Motor neuron (in vitro differentiated cells): ENCODE results near the gene RPL34. TPM values are rescaled to one million over a fixed set of nuclear protein-coding genes. Genes with fewer than 3 reads are reported as not detected.

Experiments used
- ATAC-seq, 8 experiments: fragments of 200-7000 bp; cut with Tn5 transposase; replicated peaks in 6 of 8; 2 replicates each; pipeline ENCODE4 v1.8.0; 2021; ENCODE audit warnings: mild to moderate bottlenecking in 8 of 8, moderate library complexity in 8 of 8
- H3K27ac ChIP-seq, 2 donors: fragments of 250-450 bp; sonication (Bioruptor Pico); 2 replicates each; pipeline ENCODE4 v1.9.0; 2021; ENCODE audit warnings: antibody characterized with exemption in 2 of 2, mild to moderate bottlenecking in 2 of 2, moderate library complexity in 1 of 2
- H3K4me1 ChIP-seq, 2 donors: fragments of 250-450 bp; sonication (Bioruptor Pico); replicated peaks in 1 of 2; 2 replicates each; pipeline ENCODE4 v1.6.1; 2021; ENCODE audit warnings: antibody characterized with exemption in 2 of 2, mild to moderate bottlenecking in 2 of 2, moderate library complexity in 1 of 2
- H3K4me3 ChIP-seq, 5 donors: fragments of 250-450 bp; sonication (Bioruptor Pico); 2 replicates each; pipeline ENCODE4 v1.9.0; 2021; ENCODE audit warnings: antibody characterized with exemption in 5 of 5, mild to moderate bottlenecking in 5 of 5, moderate library complexity in 4 of 5
- WGBS, 10 experiments: fragments of 450-650 bp; shearing (Covaris generic); methylation state at CpG; one replicate each; pipeline ENCODE4 v1.0.0; 2022; 5-methylcytosine and 5-hydroxymethylcytosine counted together
- in situ Hi-C, 9 experiments: fragments of 400-800 bp; cut with MboI; loops; one replicate each; pipeline ENCODE4 v1.15.0; 2021; ENCODE audit warnings: low sequenced_read_pairs in 9 of 9, low pct_unique_long_range_greater_than_20kb in 2 of 9; ENCODE audit not compliant: unreplicated experiment in 9 of 9
- total RNA-seq, 8 experiments: library from RNA; unstranded; fragments of 300-600 nt; gene quantifications; 2 replicates each; pipeline versions ENCODE4 v1.2.3 to v1.2.4, GENCODE V29; 2022

The RPL34 gene
- total RNA-seq, 8 experiments from 2014 or later: 1,497 to 4,733 (median 2,711) TPM

DNA sequence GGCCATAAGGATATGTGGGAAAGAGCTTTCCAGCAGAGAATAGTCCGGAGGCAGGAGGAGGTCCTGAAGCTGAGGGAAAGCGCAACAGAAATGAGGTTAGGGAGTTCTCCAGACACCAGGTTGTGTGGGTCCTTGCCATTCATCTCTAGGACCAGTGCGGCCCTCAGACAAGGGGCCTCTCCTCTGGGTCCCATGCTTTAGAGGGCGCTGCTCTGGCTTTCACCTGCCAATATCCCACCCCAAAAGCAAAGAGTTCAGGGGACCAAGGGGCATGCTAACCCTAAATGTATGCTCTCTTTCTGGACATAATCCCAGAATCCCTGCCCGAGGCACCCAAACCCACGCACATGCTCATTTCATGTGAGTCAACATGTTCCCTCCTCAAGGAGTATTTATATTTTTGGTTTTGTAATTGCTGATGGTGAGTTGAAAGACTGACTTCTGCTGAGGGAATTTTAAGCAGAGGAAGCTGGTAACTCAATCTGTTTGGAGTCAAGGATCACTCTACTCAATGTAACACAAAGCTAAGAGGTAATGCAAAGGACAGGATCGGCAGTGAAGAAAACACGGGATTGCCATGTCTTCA lies 14.8 kb downstream of the RPL34 start:
- Histone ChIP-seq H3K4me1 (no peaks in the 10 kb centered on the region), H3K4me3 (no peak overlapping the region), H3K27ac (no peak overlapping the region)
- peak in 2 of 8 experiments; percentile 18 to 26 for ATAC-seq
- WGBS, 10 experiments: 38 to 100% (median 80%) methylated on average over 1 to 7 of the region's 8 CpGs; no CpG with 5 or more reads in 1 of the 10 experiments
- in situ Hi-C loops: no loop called here

DNA sequence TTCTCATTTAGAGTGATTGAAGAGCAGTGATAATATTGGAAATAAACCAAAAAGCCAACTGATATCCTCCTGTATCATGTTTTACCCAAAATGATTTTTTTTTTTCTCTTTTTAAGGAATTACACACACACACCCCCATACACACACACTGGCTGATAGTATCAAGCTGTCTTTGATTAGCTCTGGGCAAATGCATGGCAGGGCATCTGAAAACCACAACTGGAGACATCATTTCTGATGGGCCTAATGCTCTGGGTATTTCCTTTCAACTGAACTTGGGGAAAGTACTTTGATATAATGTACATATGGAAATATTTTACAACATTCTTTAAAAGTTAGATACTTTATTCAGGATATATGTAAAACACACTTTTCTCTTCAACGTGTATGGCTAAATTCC lies 15.9 kb downstream of the RPL34 start:
- WGBS, 10 experiments: 0 to 100% (median 75%) methylated on average over 1 of the region's 1 CpG; no CpG with 5 or more reads in 5 of the 10 experiments
- H3K4me1 ChIP-seq: no peaks in the 10 kb centered on the region
- in situ Hi-C loops: no loop called here
- peak in 3 of 8 experiments; percentile 66 to 76 (median 68) for ATAC-seq
- H3K27ac ChIP-seq: no peak overlapping the region
- no peak overlapping the region for H3K4me3 ChIP-seq

DNA sequence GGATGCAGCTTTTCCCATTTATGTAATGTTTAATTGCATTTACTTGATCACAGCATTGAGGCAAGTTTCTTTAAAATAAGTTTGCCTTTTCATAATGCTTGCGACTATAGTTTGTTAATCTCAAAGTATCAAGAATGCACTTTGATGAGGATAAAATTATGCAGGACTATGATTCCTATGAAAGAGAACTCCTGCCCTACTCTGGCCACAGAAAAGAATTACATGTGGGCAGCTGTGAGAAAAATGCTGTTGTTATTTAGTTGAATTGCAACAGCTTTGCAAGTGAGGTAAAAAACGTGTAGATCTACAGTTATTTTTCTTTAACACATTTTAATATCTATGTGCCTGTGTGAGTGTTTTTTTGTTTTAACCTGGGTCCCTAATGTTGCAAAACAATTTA lies 17.5 kb downstream of the RPL34 start:
- ATAC-seq: peak in 3 of 8 experiments; percentile 14 to 35 (median 23)
- no peak overlapping the region for H3K4me3 ChIP-seq
- H3K4me1 ChIP-seq: no peaks in the 10 kb centered on the region
- H3K27ac ChIP-seq: no peak overlapping the region
- in situ Hi-C loops: no loop called here
- WGBS, 10 experiments: 0 to 51% (median 43%) methylated on average over 1 to 2 of the region's 2 CpGs; no CpG with 5 or more reads in 3 of the 10 experiments

DNA sequence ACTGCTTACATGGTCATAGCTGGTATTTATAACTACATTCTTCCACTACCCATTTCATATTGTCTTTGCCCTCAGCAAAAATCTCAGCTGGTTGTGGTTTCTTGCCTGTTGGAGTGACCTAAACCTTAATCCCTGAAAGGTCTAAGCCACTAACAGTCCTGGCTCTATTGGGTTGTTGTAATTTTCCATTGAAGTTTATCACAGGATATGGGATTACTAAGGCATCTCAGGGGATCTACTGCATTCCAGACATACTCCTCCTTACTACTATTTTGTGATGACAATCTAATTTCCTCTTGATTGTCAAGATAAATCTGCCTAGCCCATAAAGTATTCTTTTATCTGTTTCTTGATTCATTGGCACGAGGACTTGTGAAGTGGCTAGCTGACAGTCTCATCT lies 23.9 kb downstream of the RPL34 start:
- no peaks in the 10 kb centered on the region for H3K4me1 ChIP-seq
- no peak overlapping the region for H3K27ac ChIP-seq
- in situ Hi-C loops: no loop called here
- no peak for ATAC-seq
- no peak overlapping the region for H3K4me3 ChIP-seq
- 8 to 86% (median 53%) methylated on average over 1 of the region's 1 CpG; no CpG with 5 or more reads in 4 of the 10 experiments for WGBS, 10 experiments

DNA sequence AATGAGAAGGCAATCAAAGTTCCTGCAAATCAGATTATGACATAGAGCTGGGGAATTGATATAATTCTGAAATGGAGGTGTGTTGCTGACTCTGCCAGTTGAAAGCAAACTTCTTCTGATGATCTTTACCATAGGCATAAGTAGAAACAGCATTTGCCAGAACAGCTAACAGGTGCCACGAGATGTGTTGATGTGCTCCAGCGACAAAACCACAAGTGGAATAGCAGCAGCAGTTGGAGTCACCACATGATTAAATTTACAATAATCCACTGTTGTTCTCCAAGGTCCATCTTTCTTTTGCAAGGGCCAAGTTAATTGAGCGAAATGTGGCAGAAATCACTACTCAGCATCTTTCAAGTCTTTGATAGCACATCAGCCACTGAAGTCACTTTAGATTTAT lies 26.3 kb downstream of the RPL34 start:
- Histone ChIP-seq H3K4me1 (peaks cover 0 to 2% of the 10 kb centered on the region in 2 donors), H3K27ac (no peak overlapping the region), H3K4me3 (no peak overlapping the region)
- in situ Hi-C loops: no loop called here
- 83 to 100% (median 100%) methylated on average over 1 to 2 of the region's 3 CpGs; no CpG with 5 or more reads in 3 of the 10 experiments for WGBS, 10 experiments
- ATAC-seq: no peak

DNA sequence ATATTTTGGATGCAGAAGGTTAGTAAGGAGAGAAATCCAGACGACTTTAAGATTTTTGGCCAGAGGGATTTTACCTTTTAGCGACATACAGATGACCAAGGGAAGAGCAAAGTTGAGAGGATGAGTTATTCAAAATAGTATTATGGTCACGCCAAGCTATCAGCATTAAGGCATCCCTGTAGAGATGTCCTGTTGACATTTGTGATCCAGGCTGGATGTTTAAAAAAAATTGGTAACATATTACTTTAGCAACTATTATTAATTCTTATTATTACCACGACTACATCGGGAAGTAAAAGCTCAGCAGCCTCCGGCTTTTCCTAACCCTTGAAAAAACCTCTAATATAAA lies 29.5 kb downstream of the RPL34 start:
- H3K27ac ChIP-seq: no peak overlapping the region
- WGBS, 10 experiments: 0 to 4% (median 0%) methylated on average over 1 to 6 of the region's 6 CpGs; no CpG with 5 or more reads in 1 of the 10 experiments

DNA sequence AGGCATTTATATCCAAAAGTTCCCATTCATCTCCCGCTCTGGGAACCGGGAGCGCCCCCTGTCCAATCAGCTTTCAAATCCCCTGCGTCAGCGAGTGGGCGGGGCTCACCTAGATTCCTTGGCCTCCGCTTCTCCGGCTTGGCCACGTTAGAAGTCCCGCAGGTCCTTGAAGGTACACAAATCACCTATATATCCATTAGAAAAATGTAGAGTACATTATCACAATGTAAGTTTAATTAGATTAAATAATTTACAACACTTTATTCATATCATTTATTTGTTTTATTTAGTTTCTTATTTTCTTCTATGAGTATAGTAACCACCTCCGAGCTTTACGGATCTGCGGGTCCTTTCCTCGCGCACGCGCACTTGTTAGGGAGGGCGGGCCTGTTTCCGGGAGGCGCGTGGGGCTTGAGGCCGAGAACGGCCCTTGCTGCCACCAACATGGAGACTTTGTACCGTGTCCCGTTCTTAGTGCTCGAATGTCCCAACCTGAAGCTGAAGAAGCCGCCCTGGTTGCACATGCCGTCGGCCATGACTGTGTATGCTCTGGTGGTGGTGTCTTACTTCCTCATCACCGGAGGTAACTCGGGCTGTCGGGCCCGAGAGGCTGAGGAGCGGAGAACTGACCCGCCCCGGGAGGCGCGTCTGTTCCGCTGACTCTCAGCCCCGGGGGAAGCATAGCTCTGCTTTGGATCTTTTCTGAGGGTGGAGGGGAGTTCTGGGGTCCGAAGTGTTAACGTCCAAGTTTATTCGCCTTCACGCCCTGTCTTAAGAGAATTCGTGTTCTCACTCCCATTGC lies 30.0 kb downstream of the RPL34 start, which contains the start of gene OSTC:
Gene OSTC, plus strand, starts transcription at position 388 of the 802 bp plus-strand sequence. Its CDS starts 57 bp downstream, at position 445.
- Histone ChIP-seq H3K4me3 (peak within 1 kb of the TSS; percentile 63 to 96 (median 74)), H3K27ac (peak within 1 kb of the TSS; percentile 76 to 87), H3K4me1 (peaks cover 3 to 8% of the 10 kb centered on the region in 2 donors)
- WGBS, 10 experiments: 0 to 3% (median 1%) methylated on average over 3 to 28 of the region's 45 CpGs; no CpG with 5 or more reads in 1 of the 10 experiments
- ATAC-seq: peak; percentile 85 to 97 (median 95)
- in situ Hi-C loops: no loop called here

More for the DNA sequence above, 29.5 kb downstream of the RPL34 start:
- H3K4me1 ChIP-seq: peaks cover 3 to 8% of the 10 kb centered on the region in 2 donors
- in situ Hi-C loops: no loop called here
- peak; percentile 3 to 22 (median 12) for ATAC-seq
- peak overlapping the region; percentile 63 to 96 (median 74) for H3K4me3 ChIP-seq

DNA sequence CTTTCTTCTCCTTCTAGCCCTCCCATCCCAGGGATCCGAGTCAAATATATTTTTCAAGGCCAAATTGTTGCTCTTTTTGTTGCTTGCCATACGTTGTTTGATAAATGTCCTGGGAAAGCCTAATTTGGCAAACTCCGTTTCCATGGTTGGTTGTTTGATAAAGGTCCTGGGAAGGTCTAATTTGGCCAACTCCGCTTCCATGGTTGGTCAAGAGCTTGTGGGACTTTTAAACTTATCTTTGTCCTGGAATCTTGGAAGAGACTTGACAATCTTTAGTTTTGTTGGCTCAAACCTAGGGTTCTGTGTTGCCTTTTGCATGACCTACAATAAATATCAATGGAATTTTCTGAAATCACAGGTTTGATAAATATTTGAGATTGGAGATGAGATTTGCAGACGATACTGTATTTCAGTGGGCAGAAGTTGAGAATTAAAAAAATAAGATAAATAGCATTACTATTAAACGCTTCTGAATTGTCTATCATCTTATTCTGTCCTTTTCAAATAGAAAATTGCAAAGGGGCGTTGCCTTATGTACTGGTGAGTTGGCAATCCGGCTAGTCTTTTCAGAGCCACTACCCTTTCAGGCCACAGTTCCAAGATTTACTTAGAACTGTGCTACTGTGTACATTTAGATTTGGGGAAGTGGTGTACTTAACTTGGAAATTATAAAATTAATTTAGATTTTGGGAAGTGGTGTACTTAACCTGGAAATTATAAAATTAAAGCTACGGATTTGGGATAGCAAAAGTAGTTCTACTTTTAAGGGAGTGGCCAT lies 30.8 kb downstream of the RPL34 start:
- 0 to 14% (median 3%) methylated on average over 1 to 9 of the region's 9 CpGs for WGBS, 10 experiments
- H3K4me1 ChIP-seq: peaks cover 3 to 8% of the 10 kb centered on the region in 2 donors
- H3K4me3 ChIP-seq: peak overlapping the region; percentile 63 to 96 (median 74)
- ATAC-seq: peak in 3 of 8 experiments; percentile 26 to 43 (median 40)
- H3K27ac ChIP-seq: peak overlapping the region; percentile 76 to 87
- in situ Hi-C loops: no loop called here

DNA sequence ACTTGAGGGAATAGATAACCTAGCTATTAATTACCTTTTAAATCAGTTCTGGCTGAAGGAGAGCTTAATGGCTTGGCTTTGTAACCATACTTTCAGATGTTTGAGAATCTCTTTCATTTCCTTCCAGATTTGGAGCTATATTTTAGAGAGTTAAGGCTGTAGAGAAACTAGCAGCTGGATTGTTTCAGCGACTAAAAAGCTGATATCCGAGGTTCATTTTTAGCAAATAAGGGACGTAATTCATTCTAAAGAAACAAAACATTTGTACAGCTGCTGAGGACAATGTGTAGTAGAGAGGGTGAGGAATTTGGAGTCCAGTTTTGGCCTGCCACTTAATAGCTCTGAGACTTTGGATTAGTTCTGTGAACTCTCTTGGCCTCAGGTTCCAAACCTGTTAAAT lies 42.3 kb downstream of the RPL34 start:
- H3K4me3 ChIP-seq: no peak overlapping the region
- in situ Hi-C loops: no loop called here
- H3K27ac ChIP-seq: no peak overlapping the region
- ATAC-seq: no peak
- WGBS, 10 experiments: 71 to 100% (median 92%) methylated on average over 1 to 3 of the region's 3 CpGs; no CpG with 5 or more reads in 1 of the 10 experiments
- H3K4me1 ChIP-seq: no peaks in the 10 kb centered on the region

DNA sequence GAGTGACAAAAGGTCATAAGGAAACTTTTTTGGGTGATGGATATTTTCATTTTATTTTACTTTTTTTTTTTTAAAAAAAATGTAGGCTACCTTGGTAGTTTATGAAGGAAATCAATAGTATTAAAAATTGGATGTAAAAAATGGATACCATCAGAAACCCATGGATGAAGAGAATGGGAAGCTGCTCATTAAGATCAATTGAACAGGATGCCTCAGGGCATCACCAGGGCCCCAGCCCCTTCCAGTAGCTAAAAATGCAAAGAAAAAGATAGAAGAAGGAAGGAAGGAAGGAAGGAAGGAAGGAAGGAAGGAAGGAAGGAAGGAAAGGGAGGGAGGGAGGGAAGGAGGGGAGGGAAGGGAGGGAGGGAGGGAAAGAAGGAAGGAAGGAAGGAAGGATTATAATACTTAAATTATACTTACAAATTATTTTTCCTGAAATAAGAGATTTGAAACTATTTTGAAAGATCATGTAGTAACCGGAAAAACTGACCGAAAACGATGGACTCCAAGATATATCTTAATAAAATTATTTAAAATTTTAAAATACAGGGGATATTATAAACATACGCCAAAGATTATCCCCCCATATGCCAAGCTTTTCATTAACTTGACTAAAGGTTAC lies 54.1 kb downstream of the RPL34 start:
- Histone ChIP-seq H3K27ac (no peak overlapping the region), H3K4me1 (no peaks in the 10 kb centered on the region), H3K4me3 (no peak overlapping the region)
- 0 to 100% (median 33%) methylated on average over 1 to 4 of the region's 4 CpGs; no CpG with 5 or more reads in 4 of the 10 experiments for WGBS, 10 experiments
- ATAC-seq: no peak
- in situ Hi-C loops: no loop called here
